GM15510 (cell line): ENCODE data around the gene DOCK4.

Experiments used
- POLR2A ChIP-seq: IDR thresholded peaks from 3 replicates; pipeline ENCODE4 v1.6.1; 2011; ENCODE audit warnings: borderline replicate concordance; ENCODE audit not compliant: insufficient read length; ENCODE audit errors: extremely low read depth

The DOCK4 gene

DNA sequence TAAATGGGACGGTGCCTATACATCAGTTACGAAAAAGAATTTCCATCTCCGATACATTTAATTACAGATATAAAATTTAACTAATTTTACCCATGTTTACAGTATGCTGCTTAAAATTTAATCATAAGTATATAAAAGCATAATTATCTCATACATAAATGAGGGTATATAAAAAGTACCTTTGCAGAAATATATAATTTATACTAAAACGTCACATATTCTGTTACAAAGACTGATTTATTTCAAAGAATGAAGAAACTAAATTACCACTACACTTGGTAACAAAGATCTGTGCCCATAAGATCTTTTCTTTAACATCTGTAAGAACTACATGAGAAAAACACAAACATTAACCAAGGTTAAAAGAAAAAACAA is 2.8 kb downstream of the DOCK4 start:
- no peak for TF ChIP-seq POLR2A

- no peak for TF ChIP-seq POLR2A
Observed at GRCh38 chr7:112202816-112203215, 3.4 kb downstream of the DOCK4 start.

DNA sequence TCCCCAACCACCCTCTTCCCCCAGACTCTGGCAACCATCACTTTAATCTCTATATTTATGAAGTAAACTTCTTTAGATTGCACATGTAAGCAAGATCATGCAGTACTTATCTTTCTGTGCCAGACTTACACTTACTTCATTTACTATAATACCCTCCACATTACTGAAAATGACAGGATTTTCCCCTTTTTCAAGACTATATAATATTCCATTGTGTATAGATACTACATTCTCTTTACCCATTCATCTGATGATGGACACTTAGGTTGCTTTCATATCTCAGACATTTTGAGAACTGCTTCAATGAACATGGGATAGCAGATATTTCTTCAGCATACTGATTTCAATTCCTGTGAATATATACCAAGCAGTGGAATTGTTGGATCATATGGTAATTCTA is 4.4 kb downstream of the DOCK4 start:
- TF ChIP-seq POLR2A = no peak

GRCh38 chr7:112201411-112201810 is 4.8 kb downstream of the DOCK4 start:
- no peak for TF ChIP-seq POLR2A

GRCh38 chr7:112199672-112200071 is 6.5 kb downstream of the DOCK4 start:
- no peak for TF ChIP-seq POLR2A

DNA sequence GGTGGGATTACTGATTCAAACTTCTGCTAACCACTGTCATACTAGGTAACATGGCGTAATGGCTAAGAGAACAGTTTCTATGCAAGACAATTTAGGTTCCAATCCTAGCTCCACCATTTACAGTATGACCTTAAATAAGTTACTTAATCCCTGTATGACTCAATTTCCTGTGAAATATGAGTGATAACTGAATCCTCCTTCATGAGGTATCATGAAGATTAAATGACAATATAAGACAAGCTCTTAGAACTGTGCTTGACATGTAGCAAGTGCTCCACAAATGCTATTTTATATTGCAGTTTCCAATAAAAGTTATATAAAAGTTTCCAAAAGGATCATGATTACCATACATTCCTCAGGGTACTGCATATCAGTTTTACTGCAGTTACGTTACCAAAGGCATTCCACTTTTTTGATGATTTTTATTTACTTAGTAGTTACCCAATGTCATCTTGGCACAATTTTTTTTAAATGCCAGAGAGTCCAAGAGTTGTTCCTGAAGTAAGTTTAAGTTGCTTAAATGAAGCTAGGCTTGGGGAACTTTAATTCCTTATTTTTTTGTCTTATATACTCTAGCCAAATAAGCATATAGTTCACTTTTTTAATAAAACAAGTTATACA is 7.1 kb downstream of the DOCK4 start:
- TF ChIP-seq POLR2A = no peak

DNA sequence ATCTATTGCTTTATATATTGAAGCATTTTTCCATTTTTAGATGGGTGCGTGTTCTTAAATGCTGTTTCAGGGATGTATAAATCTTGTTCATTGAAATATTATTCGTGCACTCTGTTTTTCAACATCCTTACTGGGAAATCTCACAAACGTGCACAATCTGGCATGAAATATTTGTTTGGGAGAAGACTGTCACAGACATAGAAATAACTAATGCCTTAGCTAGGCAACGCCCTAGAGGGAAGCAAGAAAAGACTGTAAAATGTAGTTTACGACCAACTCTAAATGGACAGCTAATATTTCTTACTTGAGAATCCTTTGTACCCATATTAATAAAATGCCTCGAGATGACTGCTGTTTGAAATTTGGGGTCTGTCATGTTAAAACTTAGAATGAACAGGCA is 8.9 kb downstream of the DOCK4 start:
- no peak for TF ChIP-seq POLR2A

DNA sequence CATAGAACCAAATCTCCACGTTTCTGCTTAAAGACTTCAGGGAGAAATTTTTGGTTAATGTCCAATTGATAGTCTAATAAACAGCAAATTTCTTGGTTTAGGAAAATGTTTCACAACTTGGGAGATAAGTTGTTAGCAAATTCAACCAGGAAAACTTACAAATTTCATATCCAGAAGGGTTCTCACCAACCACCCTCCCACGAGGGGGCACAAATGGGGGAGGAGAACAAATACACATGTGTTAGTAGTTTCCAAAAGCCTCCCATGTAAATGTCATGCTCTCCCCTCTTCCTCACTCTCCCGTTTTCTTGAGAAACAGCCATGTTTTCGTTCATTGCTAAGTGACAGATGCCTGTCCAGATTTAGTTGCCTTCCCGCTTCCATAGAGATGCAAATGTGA is 10.5 kb downstream of the DOCK4 start:
- TF ChIP-seq POLR2A = no peak

GRCh38 chr7:112193915-112194502 is 12.2 kb downstream of the DOCK4 start:
- TF ChIP-seq POLR2A = no peak

- TF ChIP-seq POLR2A = no peak
Observed at GRCh38 chr7:112192236-112193154, 13.7 kb downstream of the DOCK4 start.

GRCh38 chr7:112190120-112190519 is 16.1 kb downstream of the DOCK4 start:
- no peak for TF ChIP-seq POLR2A

DNA sequence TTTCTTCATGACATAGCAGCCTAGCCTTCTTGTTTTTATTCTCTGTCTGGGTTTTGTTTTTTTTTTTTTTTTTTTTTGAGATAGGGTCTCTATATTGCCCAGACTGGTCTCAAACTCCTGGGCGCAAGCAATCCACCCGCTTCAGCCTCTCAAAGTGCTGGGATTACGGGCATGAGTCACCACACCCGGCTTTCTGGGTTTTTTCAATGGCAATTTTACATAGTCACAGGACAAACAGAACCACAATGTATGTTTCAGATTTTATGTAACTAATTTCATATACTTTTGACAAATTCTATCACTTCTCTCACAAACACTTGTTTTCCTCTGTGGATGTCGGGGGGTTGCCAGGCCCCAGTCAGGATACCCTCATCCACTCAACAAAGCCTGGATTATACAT is 16.5 kb downstream of the DOCK4 start:
- TF ChIP-seq POLR2A = no peak

- TF ChIP-seq POLR2A = no peak
Observed at GRCh38 chr7:112188257-112188656, 17.9 kb downstream of the DOCK4 start.

DNA sequence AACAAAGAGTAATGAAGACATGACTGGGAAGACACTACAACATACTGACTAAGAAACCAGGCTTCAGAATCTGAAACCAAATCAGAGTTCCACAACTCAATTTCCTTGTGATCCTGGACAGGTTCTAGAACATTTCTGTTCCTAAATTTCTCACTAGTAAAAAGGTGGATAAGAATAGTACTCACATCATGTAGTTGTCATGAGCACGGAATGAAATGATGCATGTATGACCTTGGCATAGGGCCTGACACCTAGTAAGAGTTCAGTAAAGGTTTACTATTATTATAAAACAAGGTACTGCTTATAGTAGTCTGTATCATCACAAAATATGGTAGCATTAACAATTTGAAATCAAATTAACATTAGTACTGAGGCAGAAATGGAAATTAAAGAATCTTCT is 19.9 kb downstream of the DOCK4 start:
- TF ChIP-seq POLR2A = no peak

GRCh38 chr7:112185005-112185834 is 21.0 kb downstream of the DOCK4 start:
- no peak for TF ChIP-seq POLR2A
